Vagina (tissue), 2 donors: Measurements from ENCODE around the gene RBBP8. TPM values are rescaled to one million over a fixed set of nuclear protein-coding genes. Genes with fewer than 3 reads are reported as not detected.

Experiments used
- DNase-seq, 2 donors: peaks; one replicate each; pipeline ENCODE4 v3.0.0-alpha.2; 2017; ENCODE audit errors: extremely low spot score in 2 of 2
- H3K27ac ChIP-seq: fragments of 200-600 bp; sonication (generic); one replicate; pipeline ENCODE4 v1.5.1; 2019
- H3K27me3 ChIP-seq: fragments of 200-600 bp; sonication (generic); one replicate; pipeline ENCODE4 v1.5.1; 2019
- H3K36me3 ChIP-seq, 2 donors: fragments of 200-600 bp; sonication (generic); one replicate each; pipeline ENCODE4 v1.5.1; 2017 to 2019
- H3K4me1 ChIP-seq: fragments of 200-600 bp; sonication (generic); one replicate; pipeline ENCODE4 v1.5.1; 2019
- H3K4me3 ChIP-seq, 2 donors: fragments of 200-600 bp; sonication (generic); 1 replicate in 1 of 2; 2 replicates in 1 of 2; pipeline ENCODE4 v1.5.1; 2016 to 2019
- H3K9me3 ChIP-seq: fragments of 200-600 bp; sonication (generic); one replicate; pipeline ENCODE4 v1.5.1; 2019
- CTCF ChIP-seq, 3 experiments: fragments of 450-650 bp in 2 of 3; fragments of 200-600 bp in 1 of 3; sonication (generic) in 1 of 3; IDR thresholded peaks; one replicate each; pipeline ENCODE4 v1.5.1; 2017 to 2019; ENCODE audit warnings: antibody characterized with exemption in 3 of 3, mild to moderate bottlenecking in 2 of 3, moderate library complexity in 2 of 3
- POLR2A ChIP-seq, 2 donors: fragments of 450-650 bp; IDR thresholded peaks; one replicate each; pipeline ENCODE4 v1.6.1; 2017; ENCODE audit warnings: antibody characterized with exemption in 2 of 2, mild to moderate bottlenecking in 2 of 2, moderate library complexity in 2 of 2
- POLR2AphosphoS5 ChIP-seq, 2 donors: sonication (generic); formaldehyde crosslinking; IDR thresholded peaks; one replicate each; pipeline ENCODE4 v1.9.0; 2017; ENCODE audit warnings: antibody characterized with exemption in 2 of 2, mild to moderate bottlenecking in 2 of 2, low read depth in 1 of 2; ENCODE audit not compliant: insufficient read depth in 1 of 2
- intact Hi-C: fragments of 100-400 bp; cut with DNase I; formaldehyde crosslinking; loops from one replicate; pipeline ENCODE4 v1.15.1; 2023
- total RNA-seq: library from RNA; depleted of rRNA; stranded (reverse); fragments of >200 nt; gene quantifications from one replicate; pipeline ENCODE4 v1.2.3, GENCODE V29; 2016

RBBP8 gene
- total RNA-seq, 1 donor from 2014 or later: 28.2 TPM

GRCh38 chr18:23056315-23056714 is 123.2 kb downstream of the RBBP8 start:
- intact Hi-C loops: no loop called here
- no peak for TF ChIP-seq CTCF (IDR thresholded peaks at IDR 0.05)
- TF ChIP-seq POLR2A (IDR thresholded peaks at IDR 0.05): no peak
- no peak for TF ChIP-seq POLR2AphosphoS5 (IDR thresholded peaks at IDR 0.05; ENCODE audit: insufficient read depth in 1 of 2, low read depth in 1 of 2)
- H3K27ac ChIP-seq: no peak overlapping the region
- H3K27me3 ChIP-seq: no peaks in the 10 kb centered on the region
- H3K4me1 ChIP-seq: no peaks in the 10 kb centered on the region
- DNase-seq: no peak
- H3K4me3 ChIP-seq: no peak overlapping the region
- H3K36me3 ChIP-seq: no peaks in the 10 kb centered on the region
- H3K9me3 ChIP-seq: no peaks in the 10 kb centered on the region

GRCh38 chr18:23057096-23057495 is 124.0 kb downstream of the RBBP8 start:
- intact Hi-C loops: no loop called here
- DNase-seq: no peak
- no peak overlapping the region for H3K27ac ChIP-seq
- no peaks in the 10 kb centered on the region for H3K27me3 ChIP-seq
- TF ChIP-seq CTCF (IDR thresholded peaks at IDR 0.05) (no peak), POLR2AphosphoS5 (IDR thresholded peaks at IDR 0.05; ENCODE audit: insufficient read depth in 1 of 2, low read depth in 1 of 2) (no peak)
- no peaks in the 10 kb centered on the region for H3K36me3 ChIP-seq
- no peak overlapping the region for H3K4me3 ChIP-seq
- H3K4me1 ChIP-seq: no peaks in the 10 kb centered on the region
- no peaks in the 10 kb centered on the region for H3K9me3 ChIP-seq

GRCh38 chr18:23058746-23059415 is 125.8 kb downstream of the RBBP8 start:
- intact Hi-C loops: no loop called here
- Histone ChIP-seq H3K9me3 (no peaks in the 10 kb centered on the region), H3K4me1 (no peaks in the 10 kb centered on the region), H3K27ac (no peak overlapping the region), H3K4me3 (no peak overlapping the region), H3K36me3 (no peaks in the 10 kb centered on the region), H3K27me3 (no peaks in the 10 kb centered on the region)
- no peak for DNase-seq
- no peak for TF ChIP-seq CTCF (IDR thresholded peaks at IDR 0.05)
- TF ChIP-seq POLR2A (IDR thresholded peaks at IDR 0.05): no peak

GRCh38 chr18:23059541-23060465 is 126.7 kb downstream of the RBBP8 start:
- intact Hi-C loops: no loop called here
- TF ChIP-seq POLR2AphosphoS5 (IDR thresholded peaks at IDR 0.05; ENCODE audit: insufficient read depth in 1 of 2, low read depth in 1 of 2): no peak
- TF ChIP-seq POLR2A (IDR thresholded peaks at IDR 0.05): no peak
- TF ChIP-seq CTCF (IDR thresholded peaks at IDR 0.05): no peak
- Histone ChIP-seq H3K27ac (no peak overlapping the region), H3K27me3 (no peaks in the 10 kb centered on the region), H3K36me3 (no peaks in the 10 kb centered on the region), H3K9me3 (no peaks in the 10 kb centered on the region), H3K4me3 (no peak overlapping the region), H3K4me1 (no peaks in the 10 kb centered on the region)
- DNase-seq: no peak

GRCh38 chr18:23062011-23062410 is 128.9 kb downstream of the RBBP8 start:
- Histone ChIP-seq H3K27ac (no peak overlapping the region), H3K36me3 (no peaks in the 10 kb centered on the region), H3K27me3 (no peaks in the 10 kb centered on the region), H3K4me1 (no peaks in the 10 kb centered on the region), H3K4me3 (no peak overlapping the region), H3K9me3 (no peaks in the 10 kb centered on the region)
- intact Hi-C loops: no loop called here
- TF ChIP-seq POLR2AphosphoS5 (IDR thresholded peaks at IDR 0.05; ENCODE audit: insufficient read depth in 1 of 2, low read depth in 1 of 2) (no peak), POLR2A (IDR thresholded peaks at IDR 0.05) (no peak)
- no peak for DNase-seq
